PFSK-1 (cell line): ENCODE results near the gene SH3RF1.

ENCODE experiments used
- POLR2AphosphoS5 ChIP-seq: IDR thresholded peaks from 2 replicates; pipeline ENCODE4 v1.6.1; 2012; ENCODE audit warnings: low read depth, mild to moderate bottlenecking, control low read depth, low read length, moderate library complexity
- REST ChIP-seq, 2 experiments: IDR thresholded peaks; 2 replicates each; pipeline versions ENCODE4 v1.6.1 to v1.8.0; 2011 to 2012; ENCODE audit warnings: low read depth in 2 of 2, low read length in 2 of 2, control low read depth in 1 of 2, inconsistent platforms in 1 of 2, mild to moderate bottlenecking in 1 of 2, moderate library complexity in 1 of 2; ENCODE audit not compliant: insufficient read depth in 1 of 2

GRCh38 chr4:169219440-169219839 lies 51.3 kb downstream of the SH3RF1 start:
- TF ChIP-seq REST (IDR thresholded peaks at IDR 0.05; ENCODE audit: insufficient read depth in 1 of 2, low read depth in 2 of 2, low read length in 2 of 2), result no peak
- TF ChIP-seq POLR2AphosphoS5, result no peak
